Activated CD8-positive, alpha-beta memory T cell treated with anti-CD3 and anti-CD28 coated beads for 48 hours (primary cell): ENCODE results near the gene TLX2.
A peak's percentile ranks its signal among the peaks of the same experiment; 100 is the strongest.
"Not testable (repeated sequence)": the region's sequence is repeated elsewhere in the genome, so short reads cannot be mapped to it uniquely, and the experiment has no call there.

ENCODE experiments used
- DNase-seq, 3 experiments: peaks; one replicate each; pipeline ENCODE4 v3.0.0-alpha.2; 2020; ENCODE audit warnings: low read depth in 2 of 3, low spot score in 2 of 3

Gene TLX2

DNA sequence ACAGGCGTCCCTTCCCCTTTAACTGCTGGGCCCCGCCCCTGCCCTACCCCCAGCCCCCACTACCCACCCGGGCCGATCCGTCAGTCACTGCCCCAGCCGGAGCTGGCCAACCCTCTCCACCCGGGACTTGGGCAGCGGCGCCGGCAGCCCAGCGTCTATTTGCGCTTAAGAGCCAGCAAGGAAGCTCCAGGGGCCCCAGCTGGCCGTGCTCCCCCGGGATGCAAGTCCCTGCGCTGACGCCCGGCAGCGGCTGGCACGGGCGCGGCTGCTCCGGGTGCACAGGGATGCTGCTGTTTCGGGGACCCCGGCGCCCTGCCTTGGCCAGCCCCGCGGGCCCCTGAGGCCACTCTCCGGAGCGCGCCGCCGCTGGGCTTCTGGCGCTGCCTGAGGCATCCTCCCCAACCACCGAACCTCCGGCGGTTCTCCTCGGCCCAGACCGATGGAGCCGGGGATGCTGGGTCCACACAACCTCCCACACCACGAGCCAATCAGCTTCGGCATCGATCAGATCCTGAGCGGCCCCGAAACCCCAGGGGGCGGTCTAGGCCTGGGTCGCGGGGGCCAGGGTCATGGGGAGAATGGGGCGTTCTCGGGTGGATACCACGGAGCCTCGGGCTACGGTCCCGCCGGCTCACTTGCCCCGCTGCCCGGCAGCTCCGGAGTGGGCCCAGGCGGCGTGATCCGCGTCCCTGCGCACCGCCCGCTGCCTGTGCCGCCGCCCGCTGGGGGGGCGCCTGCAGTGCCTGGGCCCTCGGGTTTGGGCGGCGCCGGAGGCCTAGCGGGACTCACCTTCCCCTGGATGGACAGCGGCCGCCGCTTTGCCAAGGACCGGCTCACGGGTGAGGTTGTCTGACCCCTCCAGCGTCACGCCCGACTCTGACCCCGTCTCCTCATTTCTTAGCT lies at the start of gene TLX2:
TLX2 (plus strand) TSS at position 83 of the 903 bp plus-strand sequence; CDS start at position 440, 357 bp downstream.
- no peak for DNase-seq

DNA sequence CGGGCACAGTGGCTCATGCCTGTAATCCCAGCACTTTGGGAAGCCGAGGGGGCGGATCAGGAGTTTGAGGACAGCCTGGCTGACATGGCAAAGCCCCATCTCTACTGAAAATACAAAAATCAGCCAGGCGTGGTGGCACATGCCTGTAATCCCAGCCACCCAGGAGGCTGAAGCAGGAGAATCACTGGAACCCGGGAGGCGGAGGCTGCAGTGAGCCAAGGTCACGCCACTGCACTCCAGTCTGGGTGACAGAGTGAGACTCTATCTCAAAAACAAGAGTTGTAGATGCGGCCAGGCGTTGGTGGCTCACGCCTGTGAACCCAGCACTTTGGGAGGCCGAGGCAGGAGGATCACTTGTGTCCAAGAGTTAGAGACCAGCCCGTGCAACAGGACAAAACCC lies 43.5 kb upstream of the TLX2 start:
- not testable (repeated sequence) for DNase-seq

DNA sequence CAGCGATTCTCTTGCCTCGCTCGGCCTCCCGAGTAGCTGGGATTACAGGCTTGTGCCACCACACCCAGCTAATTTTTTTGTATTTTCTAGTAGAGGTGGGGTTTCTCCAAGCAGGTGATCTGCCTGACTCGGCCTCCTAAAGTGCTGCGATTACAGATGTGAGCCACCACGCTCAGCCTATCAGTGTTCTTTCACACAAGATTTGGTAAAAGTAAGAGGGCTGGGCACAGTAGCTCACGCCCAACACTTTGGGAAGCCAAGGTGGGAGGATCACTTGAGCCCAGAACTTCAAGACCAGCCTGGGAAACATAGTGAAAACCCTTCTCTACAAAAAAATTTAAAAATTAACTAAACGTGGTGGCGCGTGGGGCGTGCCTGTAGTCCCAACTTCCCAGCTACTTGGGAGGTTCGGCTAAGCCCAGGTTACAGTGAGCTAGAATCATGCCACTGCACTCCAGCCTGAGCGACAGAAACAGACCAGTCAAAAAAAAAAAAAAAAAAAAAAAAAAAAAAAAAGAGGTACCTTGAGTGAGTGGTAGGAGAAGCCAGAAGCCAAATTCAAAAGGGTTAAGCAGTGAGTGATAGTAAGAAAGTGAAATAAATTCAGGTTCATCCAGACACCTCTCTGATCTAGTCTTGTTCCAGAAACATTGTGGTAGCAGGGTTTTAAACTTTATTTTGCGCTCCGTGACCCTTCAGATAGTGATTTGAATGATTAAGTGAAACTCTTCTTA lies 42.8 kb upstream of the TLX2 start:
- DNase-seq = no peak

DNA sequence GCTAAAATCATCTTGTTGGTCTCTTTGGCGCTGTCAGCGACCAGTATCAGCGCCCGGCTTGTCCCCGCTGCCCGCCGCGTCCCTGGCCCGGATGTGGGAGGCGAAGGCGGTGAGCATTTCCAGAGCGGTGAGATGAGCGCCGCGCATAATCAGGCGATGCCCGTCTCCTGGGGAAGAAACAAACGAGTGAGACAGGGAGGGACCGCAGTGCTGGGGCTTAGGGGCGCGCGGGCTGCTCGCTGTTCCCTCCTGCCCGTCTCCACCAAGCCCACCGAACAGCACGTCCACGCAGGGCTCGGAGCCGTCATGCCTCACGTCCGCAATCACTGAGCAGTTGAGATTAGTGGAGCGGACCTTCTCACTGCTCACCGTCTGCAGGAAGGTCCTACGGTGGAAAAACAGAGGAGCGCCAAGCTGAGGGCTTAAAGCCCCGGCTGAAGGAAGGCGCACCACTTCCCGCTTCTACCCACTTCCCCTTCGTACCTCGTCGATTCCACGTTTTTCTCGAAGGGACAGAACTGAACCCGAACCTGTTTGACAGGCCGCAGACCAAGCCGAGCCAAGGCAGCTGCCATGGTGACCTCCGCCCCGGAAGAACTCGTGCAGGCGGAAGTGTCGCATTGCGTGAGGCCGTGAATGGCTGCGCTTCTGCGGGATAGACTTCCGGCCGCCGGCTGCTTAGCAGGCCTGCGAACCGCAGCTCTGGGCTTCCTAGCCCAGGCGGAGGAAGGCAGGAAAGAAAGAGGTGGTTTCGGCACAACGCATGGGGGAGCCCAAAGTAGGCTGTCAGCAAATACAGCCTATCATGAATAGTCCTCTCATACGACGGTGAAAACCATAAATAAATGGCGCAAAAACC lies 41.9 kb upstream of the TLX2 start, which contains the start of gene MRPL53:
MRPL53 (minus strand) TSS at position 595 of the 859 bp plus-strand sequence; CDS start at position 575, 20 bp downstream.
- DNase-seq = peak; percentile 86 to 98 (median 92)

DNA sequence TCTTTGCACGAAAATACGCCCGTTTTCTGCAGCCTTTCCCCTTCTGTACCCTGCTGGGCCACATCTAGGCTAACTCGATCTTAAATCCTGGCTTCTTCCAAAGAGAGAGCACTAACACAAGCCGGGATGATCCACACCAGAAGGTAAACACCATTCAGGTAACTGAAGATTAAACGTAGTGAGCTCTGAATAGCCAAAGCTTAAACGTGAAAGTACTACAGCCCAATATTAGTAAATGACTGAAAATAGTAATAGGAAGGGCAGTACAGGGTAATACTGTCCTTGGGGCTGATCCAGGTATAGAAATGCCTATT lies 41.3 kb upstream of the TLX2 start:
- DNase-seq = no peak

DNA sequence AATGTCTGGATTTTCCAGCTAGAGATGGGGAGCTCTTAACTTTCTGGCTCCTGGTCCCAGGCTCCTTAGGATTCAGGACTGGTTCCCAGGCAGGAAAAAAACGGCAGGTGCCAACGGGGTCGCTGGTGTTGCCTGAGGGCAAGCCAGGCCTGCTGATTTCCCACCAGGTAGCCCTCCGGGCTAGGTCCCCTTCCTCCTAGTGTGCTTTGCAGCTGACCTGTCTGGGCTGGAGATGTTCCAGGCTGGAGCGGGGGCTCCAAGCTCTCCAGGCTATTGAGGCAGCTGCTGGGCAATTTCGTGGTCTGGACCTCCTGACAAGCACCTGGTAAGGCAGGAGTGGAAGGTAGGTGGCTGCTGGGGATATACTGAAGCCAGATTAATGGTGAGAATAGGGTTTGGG lies 39.8 kb upstream of the TLX2 start:
- DNase-seq = no peak

DNA sequence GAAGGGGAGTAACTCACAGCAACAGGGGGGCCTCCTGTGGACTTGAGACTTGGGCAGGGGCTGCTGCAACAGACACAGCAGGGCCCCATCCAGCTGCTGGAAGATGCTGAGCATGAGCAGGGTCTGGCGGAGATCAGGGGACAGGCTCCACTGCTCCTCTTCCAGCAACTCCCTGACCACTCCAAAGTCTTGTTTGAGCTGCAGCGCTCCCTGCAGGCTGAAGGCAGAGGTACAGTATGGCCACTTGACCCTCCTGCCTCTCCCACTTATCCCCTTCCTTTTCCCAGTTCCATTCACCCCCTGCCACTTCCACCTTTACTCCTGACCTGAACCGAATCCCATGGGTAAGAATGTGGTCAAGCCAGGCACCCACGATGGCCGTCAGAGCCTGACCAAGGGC lies 39.4 kb upstream of the TLX2 start:
- no peak for DNase-seq

DNA sequence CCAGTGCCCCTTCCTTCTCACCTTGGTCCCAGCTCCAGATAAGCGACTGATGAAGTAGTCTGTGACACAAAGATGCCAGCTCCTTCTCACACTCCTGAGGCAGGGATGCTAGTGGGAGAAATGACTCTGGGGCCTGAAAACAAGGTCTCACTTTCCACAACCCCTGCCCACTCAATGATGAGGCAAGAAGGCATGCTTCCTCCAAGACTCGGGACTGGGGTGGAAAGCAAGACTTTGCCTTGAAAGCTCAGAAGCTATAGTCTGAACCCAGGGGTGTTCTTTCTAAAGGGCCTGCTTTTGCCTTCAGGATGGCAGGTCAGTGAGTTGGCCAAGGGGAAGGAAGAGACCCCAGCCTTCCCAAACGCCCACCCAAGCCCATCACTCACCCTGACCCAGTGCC lies 32.8 kb upstream of the TLX2 start:
- no peak for DNase-seq

DNA sequence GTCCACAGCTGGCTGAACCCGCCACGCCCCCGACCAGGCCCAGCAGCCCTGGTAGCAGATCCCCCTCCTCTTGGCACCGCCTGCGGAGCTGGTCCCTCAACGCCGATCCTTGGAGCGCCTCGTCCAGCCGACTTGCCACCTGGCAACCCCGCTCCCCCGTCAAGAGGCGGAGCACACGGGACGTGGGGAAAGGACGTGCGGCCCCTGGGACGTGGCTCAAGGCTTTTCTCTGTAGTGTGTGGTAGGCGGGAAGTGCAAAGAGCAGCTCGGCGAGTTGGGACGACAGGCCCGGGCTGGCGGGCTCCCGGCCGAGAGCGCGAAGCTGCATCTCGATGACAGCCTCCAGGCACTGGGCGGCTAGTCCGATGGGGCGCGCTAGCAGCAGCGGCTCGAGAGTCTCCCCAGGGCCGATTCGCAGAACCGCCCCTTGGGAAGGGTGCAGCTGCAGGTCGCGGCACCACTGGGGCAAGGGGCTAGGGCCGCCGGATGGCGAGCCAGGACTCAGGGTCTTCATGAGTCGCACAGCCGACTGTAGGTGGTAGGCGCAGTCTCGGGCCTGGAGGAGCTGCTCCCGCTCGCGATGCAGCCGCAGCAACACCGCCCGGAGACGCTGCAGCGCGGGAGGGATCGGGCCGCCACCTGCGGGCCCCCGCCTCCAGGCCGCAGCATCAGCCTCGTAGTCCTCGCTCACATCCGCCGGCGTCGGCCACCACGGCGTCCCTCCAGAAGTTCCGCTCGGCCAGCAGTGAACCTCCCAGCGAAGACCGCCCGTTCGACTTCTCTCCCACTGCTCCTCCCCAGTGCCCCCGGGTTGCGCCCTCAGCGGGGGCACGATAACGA lies 32.1 kb upstream of the TLX2 start:
- no peak for DNase-seq

DNA sequence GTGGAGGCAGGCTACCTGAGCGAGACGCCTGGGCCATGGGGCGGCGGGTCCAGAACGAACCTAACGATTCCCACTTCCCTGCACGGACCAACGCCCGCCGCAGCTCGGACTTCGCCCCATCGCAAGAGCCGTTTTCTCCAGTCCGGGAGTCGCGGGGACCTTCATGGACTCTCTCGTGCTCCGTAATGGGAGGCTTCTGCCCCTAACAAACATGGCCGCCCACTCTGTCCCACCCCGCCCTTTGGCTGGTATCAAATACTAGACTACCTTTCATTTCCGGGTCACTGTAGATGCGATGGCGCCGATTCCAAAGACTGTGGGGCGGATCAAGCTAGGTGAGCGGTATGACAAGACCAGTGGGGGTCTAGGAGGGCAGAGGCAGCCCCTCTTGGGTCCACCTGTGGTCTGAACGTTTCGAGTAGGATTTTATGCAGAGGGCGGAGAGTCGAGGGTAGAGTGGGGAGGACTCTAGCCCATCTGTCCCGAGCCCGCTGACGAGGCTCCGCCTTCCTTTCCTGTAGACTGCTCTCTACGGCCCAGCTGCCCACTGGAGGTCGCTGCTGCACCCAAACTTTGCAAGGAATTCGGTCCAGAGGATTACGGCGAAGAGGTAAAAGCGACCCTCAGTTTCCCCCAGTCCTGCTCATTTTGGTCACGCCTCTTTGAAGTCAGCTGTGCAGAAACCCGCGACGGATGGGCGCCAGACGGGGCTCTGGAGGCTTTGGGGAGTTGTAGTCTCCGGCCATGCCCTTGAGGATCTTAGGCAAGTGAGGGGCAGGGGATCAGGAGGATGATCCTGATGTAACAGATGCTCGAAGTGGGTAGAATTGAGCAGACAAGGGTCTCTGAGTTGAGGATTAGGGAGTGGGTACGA lies 31.2 kb upstream of the TLX2 start, which contains the start of the genes CCDC142 and TTC31:
CCDC142 (minus strand) TSS at position 198 of the 874 bp plus-strand sequence; CDS start at position 37, 161 bp downstream.
TTC31 (plus strand) TSS at position 281 of the 874 bp plus-strand sequence; CDS start at position 296, 15 bp downstream.
- peak; percentile 74 to 83 (median 77) for DNase-seq

DNA sequence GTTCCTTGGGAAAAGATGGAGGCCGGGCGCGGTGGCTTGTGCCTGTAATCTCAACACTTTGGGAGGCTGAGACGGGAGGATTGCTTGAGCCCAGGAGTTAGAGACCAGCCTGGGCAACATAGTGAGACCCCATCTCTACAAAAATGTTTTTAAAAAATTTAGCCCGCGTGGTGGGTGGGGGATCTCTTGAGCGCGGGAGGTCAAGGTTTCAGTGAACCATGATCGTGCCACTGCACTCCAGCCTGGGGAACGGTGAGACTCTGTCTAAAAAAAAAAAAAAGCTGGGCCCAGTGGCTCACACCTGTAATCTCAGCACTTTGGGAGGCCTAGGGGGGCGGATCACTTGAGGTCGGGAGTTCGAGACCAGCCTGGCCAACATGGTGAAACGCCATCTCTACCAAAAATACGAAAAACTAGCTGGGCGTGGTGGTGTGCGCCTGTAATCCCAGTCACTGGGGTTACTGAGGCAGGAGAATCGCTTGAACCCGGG lies 30.5 kb upstream of the TLX2 start:
- DNase-seq = not testable (repeated sequence)

DNA sequence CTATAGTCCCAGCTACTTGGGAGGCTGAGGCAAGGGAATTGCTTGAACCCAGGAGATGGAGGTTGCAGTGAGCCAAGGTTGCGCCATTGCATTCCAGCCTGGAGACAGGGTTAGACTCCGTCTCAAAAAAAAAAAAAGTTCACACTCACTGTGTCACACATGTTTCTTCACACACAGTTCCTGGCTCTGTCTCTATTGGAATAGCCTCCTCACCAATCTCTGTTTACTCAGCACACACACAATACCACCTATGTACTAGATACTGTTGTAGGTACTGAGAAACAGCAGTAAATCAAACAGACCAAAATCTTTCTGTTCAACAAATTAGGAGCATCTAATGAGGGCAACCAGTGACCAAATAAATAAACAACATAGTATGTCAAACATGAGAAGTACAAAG lies 28.1 kb upstream of the TLX2 start:
- no peak for DNase-seq

DNA sequence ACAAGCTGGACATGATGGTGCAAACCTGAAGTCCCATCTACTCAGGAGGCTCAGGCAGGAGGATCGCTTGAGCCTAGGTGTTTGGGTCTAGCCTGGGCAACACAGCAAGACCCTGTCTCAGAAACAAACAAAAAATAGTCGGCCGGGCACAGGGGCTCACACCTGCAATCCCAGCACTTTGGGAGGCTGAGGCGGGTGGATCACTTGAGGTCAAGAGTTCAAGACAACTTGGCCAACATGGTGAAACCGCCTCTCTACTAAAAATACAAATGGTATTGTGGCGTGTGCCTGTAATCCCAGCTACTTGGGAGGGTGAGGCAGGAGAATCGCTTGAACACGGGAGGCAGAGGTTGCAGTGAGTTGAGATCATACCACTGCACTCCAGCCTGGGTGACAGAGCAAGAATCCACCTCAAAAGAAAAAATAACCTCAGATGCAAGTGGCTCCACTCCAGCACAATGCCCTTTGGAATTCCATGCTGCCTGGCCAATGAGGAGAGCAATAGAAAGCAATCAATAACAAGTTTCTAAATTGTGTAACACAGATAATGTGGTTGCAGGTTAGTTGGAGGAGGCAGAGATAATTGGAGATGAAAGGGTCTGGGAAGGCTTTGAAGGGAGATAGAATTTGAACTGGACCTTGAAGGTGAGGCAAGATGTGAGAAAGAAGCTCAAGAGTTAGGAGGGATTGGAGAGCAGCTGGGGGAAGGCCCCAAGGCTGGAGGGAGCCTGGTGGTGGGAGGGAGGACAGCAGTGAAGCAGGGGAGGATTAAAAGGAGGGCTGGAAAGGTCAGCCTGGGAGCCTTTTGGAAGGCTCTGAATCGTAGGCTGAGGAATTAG lies 25.4 kb upstream of the TLX2 start:
- no peak for DNase-seq

DNA sequence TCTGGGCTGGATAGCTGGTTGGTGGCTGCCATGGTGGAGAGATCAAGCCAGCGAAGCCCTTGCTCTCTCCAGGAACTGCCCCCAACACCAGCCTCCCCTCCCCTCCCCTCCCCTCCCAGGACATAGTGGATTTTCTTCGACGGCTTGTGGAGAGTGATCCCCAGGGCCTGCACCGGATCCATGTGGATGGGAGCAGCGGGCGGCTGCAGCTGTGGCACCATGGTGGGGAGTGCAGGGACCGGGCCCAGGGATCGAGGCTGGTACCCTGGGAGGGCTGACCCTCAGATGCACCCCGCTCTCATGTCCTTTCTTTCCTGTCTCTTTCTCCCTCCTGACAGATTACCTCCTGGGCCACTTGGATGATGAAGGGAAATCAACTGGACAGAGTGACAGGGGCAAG lies 24.3 kb upstream of the TLX2 start:
- no peak for DNase-seq

DNA sequence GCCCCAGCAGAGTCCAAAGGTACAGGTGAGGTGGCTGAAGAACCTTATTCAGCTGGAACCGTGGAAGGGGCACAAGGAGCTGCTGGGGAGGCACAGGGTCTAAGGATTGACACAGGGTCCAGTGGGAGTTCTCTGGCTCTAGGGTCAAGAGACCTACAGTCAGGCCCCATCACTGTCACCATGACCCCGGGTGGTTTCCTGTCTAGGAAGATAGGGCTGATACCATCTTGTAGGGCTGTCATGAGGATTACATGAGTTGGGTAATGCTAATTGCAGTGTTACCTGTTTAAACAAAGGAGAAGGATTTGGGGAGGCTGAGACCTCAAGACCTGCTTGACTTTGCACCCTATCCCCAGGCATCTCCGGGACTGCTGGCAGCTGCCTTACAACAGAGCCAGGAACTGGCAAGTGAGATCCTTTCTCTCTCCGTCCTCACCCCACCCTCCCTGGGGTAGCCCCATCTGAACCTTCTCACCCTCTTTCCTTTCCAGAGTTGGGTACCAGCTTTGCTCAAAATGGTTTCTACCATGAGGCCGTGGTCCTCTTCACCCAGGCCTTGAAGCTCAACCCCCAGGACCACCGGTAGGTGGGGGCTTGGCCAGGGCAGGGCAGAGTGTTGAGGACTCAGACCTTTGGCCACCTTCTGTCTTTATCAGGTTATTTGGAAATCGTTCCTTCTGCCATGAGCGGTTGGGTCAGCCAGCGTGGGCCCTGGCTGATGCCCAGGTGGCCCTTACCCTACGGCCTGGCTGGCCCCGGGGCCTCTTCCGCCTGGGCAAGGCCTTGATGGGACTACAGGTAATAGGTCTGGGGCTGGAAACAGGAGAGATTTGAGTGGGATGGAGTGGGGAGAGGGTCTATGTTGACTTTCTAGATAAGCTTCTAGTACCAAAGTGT lies 22.4 kb upstream of the TLX2 start:
- DNase-seq = no peak

DNA sequence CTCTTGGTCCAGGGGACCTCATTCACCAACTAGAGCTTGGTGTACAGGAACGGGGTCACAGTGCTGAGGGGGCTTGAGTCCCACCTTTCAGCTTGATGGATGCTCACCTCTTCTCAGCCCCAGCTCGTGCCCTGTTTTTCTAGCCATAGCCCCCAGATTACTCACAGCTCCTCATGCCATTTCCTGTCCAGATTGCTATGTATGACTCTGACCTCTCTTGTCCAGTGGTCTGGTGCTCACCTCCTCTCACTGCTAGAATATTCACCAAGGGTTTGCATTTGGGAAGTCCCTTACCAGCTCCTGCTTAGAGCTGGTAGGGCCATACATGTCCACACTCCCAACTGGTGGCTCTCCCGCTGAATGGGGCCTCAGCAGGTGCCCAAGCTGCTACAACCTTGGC lies 20.7 kb upstream of the TLX2 start:
- DNase-seq = no peak

DNA sequence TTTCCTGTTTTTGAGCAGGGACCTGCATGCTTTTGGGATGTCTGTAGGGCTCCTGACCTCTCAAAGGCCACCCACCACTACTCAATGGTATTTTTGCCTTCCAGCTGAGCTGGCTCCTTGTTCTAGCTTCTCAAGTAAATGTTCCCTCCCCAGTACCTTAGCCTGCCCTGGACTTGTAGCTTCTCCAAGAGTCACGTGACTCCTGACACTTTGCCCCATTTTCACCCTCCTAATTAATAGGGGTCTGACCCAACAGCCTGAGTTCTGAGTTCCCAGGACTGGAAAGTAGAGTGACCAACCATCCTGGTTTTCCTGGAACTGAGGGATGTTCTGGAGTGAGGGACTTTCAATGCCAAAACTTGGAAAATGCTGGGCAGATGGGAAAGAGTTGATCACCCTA lies 18.8 kb upstream of the TLX2 start:
- DNase-seq = no peak
